Cortex of kidney (tissue), 1 donor: ENCODE measurements around the gene HSPG2.
"Not testable (repeated sequence)": the region's sequence is repeated elsewhere in the genome, so short reads cannot be mapped to it uniquely, and the experiment has no call there.

Source experiments
- DNase-seq: peaks from one replicate; lab custom pipeline; 2025; lab: John Stamatoyannopoulos, UW

Gene HSPG2

GRCh38 chr1:21932127-21932526 lies 5.0 kb downstream of the HSPG2 start:
- DNase-seq, result no peak

- no peak for DNase-seq
Observed at GRCh38 chr1:21931171-21932093, 5.7 kb downstream of the HSPG2 start.

GRCh38 chr1:21930629-21931170 lies 6.4 kb downstream of the HSPG2 start:
- no peak for DNase-seq

GRCh38 chr1:21930080-21930571 lies 7.0 kb downstream of the HSPG2 start:
- no peak for DNase-seq

- DNase-seq, result no peak
Observed at GRCh38 chr1:21927533-21928237, 9.4 kb downstream of the HSPG2 start.

- no peak for DNase-seq
Observed at GRCh38 chr1:21926814-21927532, 10.1 kb downstream of the HSPG2 start.

- DNase-seq, result no peak
Observed at GRCh38 chr1:21926065-21926464, 11.0 kb downstream of the HSPG2 start.

- DNase-seq, result no peak
Observed at GRCh38 chr1:21925334-21925940, 11.7 kb downstream of the HSPG2 start.

- DNase-seq, result no peak
Observed at GRCh38 chr1:21924503-21925005, 12.6 kb downstream of the HSPG2 start.

GRCh38 chr1:21922090-21923013 lies 14.8 kb downstream of the HSPG2 start:
- DNase-seq, result no peak

GRCh38 chr1:21921100-21921875 lies 15.8 kb downstream of the HSPG2 start:
- no peak for DNase-seq

- DNase-seq, result no peak
Observed at GRCh38 chr1:21919520-21919919, 17.6 kb downstream of the HSPG2 start.

- DNase-seq, result not testable (repeated sequence)
Observed at GRCh38 chr1:21917239-21917631, 19.9 kb downstream of the HSPG2 start.

- no peak for DNase-seq
Observed at GRCh38 chr1:21916447-21917238, 20.5 kb downstream of the HSPG2 start.

GRCh38 chr1:21914880-21915640 lies 22.1 kb downstream of the HSPG2 start:
- no peak for DNase-seq

- DNase-seq, result no peak
Observed at GRCh38 chr1:21914450-21914849, 22.7 kb downstream of the HSPG2 start.

GRCh38 chr1:21913763-21914162 lies 23.3 kb downstream of the HSPG2 start:
- no peak for DNase-seq

GRCh38 chr1:21913258-21913657 lies 23.9 kb downstream of the HSPG2 start:
- DNase-seq, result no peak
